ENCODE measurements around the gene RNF141.

DNA sequence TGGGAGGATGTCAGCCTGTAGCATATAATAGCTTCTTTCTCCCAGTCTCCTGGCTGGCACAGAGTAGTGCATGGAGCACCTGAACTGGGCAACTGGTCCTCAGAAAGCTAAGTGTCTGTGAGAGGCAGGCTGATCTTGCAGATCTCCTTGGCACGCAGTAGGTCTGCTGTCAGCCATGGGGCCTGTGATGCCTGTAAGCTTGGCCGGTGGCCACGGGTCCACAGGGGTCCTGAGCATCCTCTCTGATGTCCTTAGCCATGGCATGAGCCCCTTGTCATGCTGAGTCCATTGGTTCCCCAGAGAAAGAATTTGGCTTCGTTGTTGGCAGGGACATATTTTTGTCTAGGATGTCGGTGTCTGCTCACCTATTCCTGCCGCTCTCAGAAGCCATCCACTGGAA, 61.0 kb downstream of the RNF141 start:
- TF ChIP-seq ARNTL (CRISPR knock-in tag; IDR thresholded peaks at IDR 0.05; ENCODE audit: borderline replicate concordance, low read depth) (no peak), BACH2 (CRISPR knock-in tag; IDR thresholded peaks at IDR 0.05; ENCODE audit: borderline replicate concordance) (no peak)
